PC-3 (cell line): ENCODE data around the gene CAMK1D. TPM values are rescaled to one million over a fixed set of nuclear protein-coding genes. Genes with fewer than 3 reads are reported as not detected.

Experiments
- ATAC-seq: fragments of 200-7000 bp; cut with Tn5 transposase; 2 replicates; pipeline ENCODE4 v1.9.1; 2020; ENCODE audit warnings: mild to moderate bottlenecking, moderate library complexity
- BruUV-seq: library from RNA; stranded (reverse); fragments of 400-500 nt; replicated peaks from 2 replicates; lab custom pipeline; 2021; lab: Mats Ljungman, UMichigan
- CTCF ChIA-PET: fragments of 300-600 bp; sonication (Branson Sonifier 250); formaldehyde crosslinking; loops from one replicate; lab custom pipeline; 2022; ENCODE audit warnings: antibody characterized with exemption; lab: Charles Lee
- POLR2A ChIA-PET: fragments of 300-600 bp; sonication (Branson Sonifier 250); formaldehyde crosslinking; loops from one replicate; lab custom pipeline; 2022; ENCODE audit warnings: antibody characterized with exemption; ENCODE audit not compliant: unreplicated experiment; lab: Charles Lee
- DNase-seq: peaks from one replicate; pipeline ENCODE4 v3.0.0-alpha.2; 2015
- H2AFZ ChIP-seq: fragments of 300-600 bp; sonication (generic); 2 replicates; pipeline ENCODE4 v1.6.0; 2016; ENCODE audit warnings: antibody characterized with exemption, low read length
- H3F3A ChIP-seq: fragments of 300-600 bp; sonication (generic); one replicate; pipeline ENCODE4 v1.6.0; 2017; ENCODE audit warnings: antibody characterized with exemption, low read length, control low read depth, mild to moderate bottlenecking; ENCODE audit not compliant: unreplicated experiment
- H3K27ac ChIP-seq: fragments of 300-600 bp; sonication (generic); 2 replicates; pipeline ENCODE4 v1.5.1; 2016; ENCODE audit warnings: mild to moderate bottlenecking, low read length
- H3K27me3 ChIP-seq: fragments of 300-600 bp; sonication (generic); 2 replicates; pipeline ENCODE4 v1.6.1; 2016; ENCODE audit warnings: low read length, mixed read lengths
- H3K36me3 ChIP-seq: fragments of 300-600 bp; sonication (generic); 2 replicates; pipeline ENCODE4 v1.6.1; 2016; ENCODE audit warnings: low read depth, mixed run types, low read length, mixed read lengths
- H3K4me1 ChIP-seq: fragments of 300-600 bp; sonication (generic); 2 replicates; pipeline ENCODE4 v1.5.1; 2016; ENCODE audit warnings: low read length; ENCODE audit not compliant: insufficient read depth
- H3K4me2 ChIP-seq: fragments of 300-600 bp; sonication (generic); 2 replicates; pipeline ENCODE4 v1.6.0; 2016; ENCODE audit warnings: low read length
- H3K4me3 ChIP-seq: fragments of 300-600 bp; sonication (generic); 2 replicates; pipeline ENCODE4 v1.5.1; 2016; ENCODE audit warnings: mild to moderate bottlenecking, low read length, mixed read lengths
- H3K79me2 ChIP-seq: fragments of 300-600 bp; sonication (generic); 2 replicates; pipeline ENCODE4 v1.6.1; 2017; ENCODE audit warnings: low read length, mixed read lengths
- H3K9ac ChIP-seq: fragments of 300-600 bp; sonication (generic); 2 replicates; pipeline ENCODE4 v1.6.0; 2016; ENCODE audit warnings: mild to moderate bottlenecking, low read length
- H3K9me2 ChIP-seq: fragments of 300-600 bp; sonication (generic); replicated peaks from 2 replicates; pipeline ENCODE4 v1.6.1; 2016; ENCODE audit warnings: mixed run types, low read length, mixed read lengths
- H3K9me3 ChIP-seq: fragments of 300-600 bp; sonication (generic); 2 replicates; pipeline ENCODE4 v1.6.1; 2016; ENCODE audit warnings: low read length, mixed read lengths
- H4K20me1 ChIP-seq: fragments of 300-600 bp; sonication (generic); 2 replicates; pipeline ENCODE4 v1.6.1; 2016; ENCODE audit warnings: low read length, mixed read lengths
- CTCF ChIP-seq: fragments of 300-600 bp; sonication (generic); conservative IDR thresholded peaks from 2 replicates; pipeline ENCODE4 v1.5.1; 2017; ENCODE audit warnings: antibody characterized with exemption, low read depth, mild to moderate bottlenecking, low read length
- EZH2 ChIP-seq: fragments of 300-600 bp; sonication (generic); IDR thresholded peaks from one replicate; pipeline ENCODE4 v1.6.1; 2017; ENCODE audit warnings: antibody characterized with exemption, mild to moderate bottlenecking, low read length; ENCODE audit not compliant: unreplicated experiment
- EZH2phosphoT487 ChIP-seq: fragments of 300-600 bp; sonication (generic); IDR thresholded peaks from 2 replicates; pipeline ENCODE4 v1.6.1; 2018; ENCODE audit warnings: mild to moderate bottlenecking, antibody characterized with exemption, low read length, borderline replicate concordance
- intact Hi-C: fragments of 100-400 bp; cut with micrococcal nuclease; formaldehyde crosslinking; loops from 2 replicates; pipeline ENCODE4 v1.9.0; 2023
- total RNA-seq: library from RNA; depleted of rRNA; stranded (reverse); fragments of >200 nt; gene quantifications from 2 replicates; pipeline ENCODE4 v1.2.3, GENCODE V29; 2014

CAMK1D gene
- total RNA-seq, 1 experiment from 2014 or later = 1.3 TPM

- POLR2A ChIA-PET = no interaction called here
- BruUV-seq = no TSS peak
- Histone ChIP-seq H3F3A (no peaks in the 10 kb centered on the region), H3K4me3 (peak overlapping the region; percentile 81), H2AFZ (peak overlapping the region; percentile 68), H3K79me2 (no peaks in the 10 kb centered on the region), H4K20me1 (no peaks in the 10 kb centered on the region), H3K4me1 (peaks cover 8% of the 10 kb centered on the region; the same call in 1 of the 2 replicates), H3K9ac (peak overlapping the region; percentile 66), H3K36me3 (no peaks in the 10 kb centered on the region), H3K9me2 (no peaks in the 10 kb centered on the region), H3K27me3 (no peaks in the 10 kb centered on the region), H3K4me2 (peak overlapping the region; percentile 96), H3K27ac (no peak overlapping the region), H3K9me3 (no peaks in the 10 kb centered on the region)
- intact Hi-C loops = loop anchor here (5.0 kb wide), 3 partner anchors 47 to 362 kb away; no protein-coding TSS in a partner anchor
- CTCF ChIA-PET = interaction anchor here (0.9 kb wide), 1 partner anchor 84 kb away, joined by 4 read pairs; no protein-coding TSS in a partner anchor
- TF ChIP-seq EZH2phosphoT487 = no peak
- no peak for TF ChIP-seq CTCF
- TF ChIP-seq EZH2 = no peak
- DNase-seq = peak; percentile 13
- ATAC-seq = peak; percentile 41
These were observed 973 bp downstream of the CAMK1D start for GRCh38 chr10:12350167-12350872.

- CTCF ChIA-PET = interaction anchor here (0.9 kb wide), 1 partner anchor 85 kb away, joined by 4 read pairs; no protein-coding TSS in a partner anchor
- ATAC-seq = no peak
- BruUV-seq = TSS peak; percentile 37
- no peaks in the 10 kb centered on the region for H3F3A ChIP-seq
- H3K9ac ChIP-seq = peak overlapping the region; percentile 66
- H3K36me3 ChIP-seq = no peaks in the 10 kb centered on the region
- H3K4me2 ChIP-seq = peak overlapping the region; percentile 96
- no peaks in the 10 kb centered on the region for H3K79me2 ChIP-seq
- peak overlapping the region; percentile 81 for H3K4me3 ChIP-seq
- H3K4me1 ChIP-seq = peaks cover 8% of the 10 kb centered on the region; the same call in 1 of the 2 replicates
- peak overlapping the region; percentile 68 for H2AFZ ChIP-seq
- DNase-seq = no peak
- no peaks in the 10 kb centered on the region for H4K20me1 ChIP-seq
- TF ChIP-seq EZH2 (no peak), CTCF (no peak), EZH2phosphoT487 (no peak)
- no peaks in the 10 kb centered on the region for H3K27me3 ChIP-seq
- no peaks in the 10 kb centered on the region for H3K9me2 ChIP-seq
- no peak overlapping the region for H3K27ac ChIP-seq
- no peaks in the 10 kb centered on the region for H3K9me3 ChIP-seq
- POLR2A ChIA-PET = no interaction called here
- intact Hi-C loops = loop anchor here (5.0 kb wide), 3 partner anchors 46 to 361 kb away; no protein-coding TSS in a partner anchor
These were observed 1.6 kb downstream of the CAMK1D start for GRCh38 chr10:12350925-12351324.

DNA sequence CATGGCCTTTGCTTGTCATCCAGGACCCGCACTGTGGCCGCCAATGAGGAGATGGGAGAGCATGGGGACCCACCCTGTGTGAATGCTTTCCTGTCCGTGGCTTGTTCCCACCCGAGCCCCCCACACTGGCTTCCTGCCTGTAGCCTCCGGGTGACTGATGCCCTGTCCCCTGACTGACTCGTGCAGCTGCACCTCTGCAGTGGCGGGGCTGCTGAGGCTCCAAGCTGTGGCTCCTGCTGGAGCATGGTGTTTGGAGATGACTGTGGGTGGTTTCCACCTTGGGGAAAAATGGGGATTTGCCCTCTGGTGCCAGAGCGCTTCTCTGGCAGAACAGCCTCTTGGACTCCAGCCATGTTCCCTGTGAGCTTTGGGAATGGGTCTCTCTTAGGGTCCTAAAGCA is 2.1 kb downstream of the CAMK1D start:
- Histone ChIP-seq H3K4me1 (peaks cover 8% of the 10 kb centered on the region; the same call in 1 of the 2 replicates), H3K4me2 (peak overlapping the region; percentile 96)

More for the DNA sequence above, 2.1 kb downstream of the CAMK1D start:
- Histone ChIP-seq H3K79me2 (no peaks in the 10 kb centered on the region), H3F3A (no peaks in the 10 kb centered on the region), H3K4me3 (no peak overlapping the region), H3K9ac (no peak overlapping the region), H3K27ac (no peak overlapping the region), H3K9me3 (no peaks in the 10 kb centered on the region), H3K36me3 (no peaks in the 10 kb centered on the region), H2AFZ (no peak overlapping the region), H3K27me3 (no peaks in the 10 kb centered on the region), H4K20me1 (no peaks in the 10 kb centered on the region), H3K9me2 (no peaks in the 10 kb centered on the region)
- TF ChIP-seq CTCF (no peak), EZH2phosphoT487 (no peak), EZH2 (no peak)
- POLR2A ChIA-PET = no interaction called here
- no peak for DNase-seq
- BruUV-seq = no TSS peak
- no peak for ATAC-seq
- intact Hi-C loops = loop anchor here (5.0 kb wide), 3 partner anchors 46 to 361 kb away; no protein-coding TSS in a partner anchor
- CTCF ChIA-PET = no interaction called here
